IPS DF 19.7 (cell line): ENCODE data around the gene RAD23A.
"Not testable (repeated sequence)": the region's sequence is repeated elsewhere in the genome, so short reads cannot be mapped to it uniquely, and the experiment has no call there.

ENCODE experiments used
- DNase-seq: peaks from one replicate; pipeline ENCODE4 v3.0.0-alpha.2; 2013; ENCODE audit warnings: low read depth, low spot score

RAD23A gene

DNA sequence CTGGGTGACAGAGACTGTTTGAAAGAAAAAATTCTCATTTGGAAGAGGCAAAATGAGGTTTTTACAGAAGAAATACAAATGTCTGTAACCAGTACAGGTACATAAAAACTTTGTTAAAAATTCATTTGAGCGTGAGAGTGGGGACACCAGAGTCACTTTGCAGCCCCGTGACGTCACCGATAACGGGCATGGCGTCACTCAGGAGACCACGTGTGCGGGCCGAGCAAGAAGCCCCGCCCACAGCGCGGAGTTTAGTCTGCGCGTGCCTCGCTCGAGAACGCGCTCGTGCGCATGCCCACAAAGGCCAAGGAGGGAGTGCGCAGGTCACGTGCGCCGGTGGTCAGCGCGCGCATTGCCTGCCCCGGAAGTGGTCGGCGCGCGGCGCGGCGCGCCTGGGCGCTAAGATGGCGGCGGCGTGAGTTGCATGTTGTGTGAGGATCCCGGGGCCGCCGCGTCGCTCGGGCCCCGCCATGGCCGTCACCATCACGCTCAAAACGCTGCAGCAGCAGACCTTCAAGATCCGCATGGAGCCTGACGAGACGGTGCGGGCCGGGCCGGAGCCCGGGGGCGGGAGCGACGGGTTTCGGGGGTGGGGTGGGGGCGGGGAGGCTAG, at the start of gene RAD23A:
RAD23A (plus strand) TSS at position 384 of the 613 bp plus-strand sequence; CDS start at position 471, 87 bp downstream.
- DNase-seq: peak; percentile 89

GRCh38 chr19:12896460-12896859, 49.2 kb upstream of the RAD23A start:
- no peak for DNase-seq

DNA sequence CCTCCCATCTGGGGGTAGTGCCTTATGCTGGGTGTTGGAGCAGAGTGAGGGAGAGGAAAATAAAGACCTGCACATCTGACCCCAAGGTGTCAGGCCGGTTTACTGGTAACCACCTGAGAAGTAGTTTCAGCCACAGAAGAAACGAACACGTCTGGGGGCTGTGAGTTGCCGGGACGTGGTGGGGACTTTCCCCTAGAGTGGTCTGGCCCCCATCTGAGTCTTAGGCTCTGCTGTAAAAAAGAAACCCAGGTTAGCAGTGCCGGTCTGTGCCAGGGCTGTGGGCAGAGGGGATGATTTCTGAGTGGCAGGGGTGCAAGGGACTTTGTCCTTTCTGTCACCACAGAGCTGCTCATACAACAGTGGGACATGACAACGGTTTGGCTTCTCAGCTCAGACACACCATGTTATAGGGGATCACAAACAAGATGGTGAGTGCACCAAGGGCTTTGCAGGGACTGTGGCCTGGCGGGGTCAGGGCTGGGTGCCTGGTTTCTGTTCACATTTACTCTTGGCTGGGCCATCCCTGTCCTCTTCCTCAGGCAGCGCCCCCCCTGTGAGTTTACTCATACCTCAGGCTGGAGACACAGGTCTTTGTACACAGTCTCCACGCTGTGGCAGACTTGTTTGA, 45.7 kb upstream of the RAD23A start:
- DNase-seq: no peak

DNA sequence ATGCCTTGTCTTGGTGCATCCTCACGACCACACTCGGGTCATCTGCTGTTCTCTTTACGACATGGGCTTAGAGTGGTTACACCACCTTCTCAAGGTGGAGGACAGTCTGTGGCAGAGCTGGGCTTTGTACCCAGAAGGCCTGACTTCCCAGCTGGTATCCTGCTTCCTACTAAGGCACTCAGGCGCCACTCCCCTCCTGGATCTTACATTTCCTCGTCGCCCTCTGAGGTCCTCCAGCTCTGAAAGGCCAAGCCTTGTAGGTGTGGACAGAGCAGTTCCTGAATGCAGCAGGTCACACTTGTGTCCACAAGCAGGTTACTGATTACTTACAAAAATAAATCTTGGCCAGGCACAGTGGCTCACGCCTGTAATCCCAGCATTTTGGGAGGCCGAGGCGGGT, 38.5 kb upstream of the RAD23A start:
- DNase-seq: no peak

GRCh38 chr19:12912571-12912970, 33.1 kb upstream of the RAD23A start:
- DNase-seq: no peak

GRCh38 chr19:12913011-12913561, 32.6 kb upstream of the RAD23A start:
- DNase-seq: no peak

DNA sequence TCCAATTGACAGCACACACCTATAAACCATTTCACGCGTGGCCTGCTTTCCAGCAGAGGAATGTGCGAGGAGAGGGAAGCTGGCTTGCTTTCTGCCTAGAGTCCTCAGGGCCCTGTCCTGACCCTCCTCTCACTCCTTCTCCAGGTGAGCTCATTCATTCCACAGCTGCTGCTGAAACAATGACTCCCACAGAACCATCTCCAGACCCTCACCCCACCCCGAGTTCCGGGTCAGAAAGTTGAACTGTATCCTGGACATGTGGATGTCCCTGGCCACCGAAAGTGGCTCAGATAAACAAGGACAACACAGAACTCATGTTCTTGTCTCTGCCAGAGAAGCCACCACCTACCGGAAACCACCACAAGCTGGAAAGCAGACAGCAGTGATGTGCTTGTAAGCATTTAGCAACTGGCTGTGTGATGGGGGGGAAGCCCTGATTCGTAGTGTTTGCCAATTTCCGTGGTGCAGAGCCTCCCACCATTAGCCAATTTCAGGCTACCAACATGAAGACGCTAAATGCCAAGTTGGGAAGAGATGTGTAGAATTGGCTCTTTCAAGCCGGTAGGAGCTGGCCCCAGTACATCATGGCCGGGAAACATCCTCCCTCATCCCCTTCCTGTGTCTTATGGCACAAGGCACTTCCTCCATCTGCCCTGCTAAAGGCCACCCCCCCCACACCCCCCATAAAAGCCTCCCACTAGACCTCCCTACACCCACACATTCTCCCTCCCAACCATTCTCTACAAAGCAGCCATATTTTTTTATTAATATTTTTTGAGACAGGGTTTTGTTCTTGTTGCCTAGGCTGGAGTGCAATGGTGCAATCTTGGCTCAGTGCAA, 31.6 kb upstream of the RAD23A start:
- no peak for DNase-seq

- not testable (repeated sequence) for DNase-seq
Observed at GRCh38 chr19:12915860-12916259, 29.8 kb upstream of the RAD23A start.

DNA sequence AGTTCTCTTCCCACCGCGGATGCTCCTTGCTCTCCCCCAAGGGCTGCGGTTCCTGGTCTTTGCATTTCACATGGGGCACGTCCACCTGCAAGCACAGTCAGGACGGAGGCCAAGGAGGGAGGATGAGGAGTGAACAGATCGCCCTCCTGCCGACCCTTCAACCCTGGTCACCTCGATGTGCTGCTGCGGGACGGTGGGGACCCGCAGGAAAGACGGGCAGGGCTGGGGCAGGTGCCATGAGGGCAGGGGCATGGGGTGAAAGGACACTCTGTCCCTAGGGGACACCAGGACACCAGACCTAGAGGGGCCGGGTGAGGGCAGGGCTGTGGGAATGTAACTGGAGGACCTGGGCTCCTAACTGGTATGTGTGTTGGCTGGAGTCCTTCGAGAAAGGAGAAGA, 27.4 kb upstream of the RAD23A start:
- DNase-seq: no peak

- DNase-seq: no peak
Observed at GRCh38 chr19:12921047-12921446, 24.6 kb upstream of the RAD23A start.

DNA sequence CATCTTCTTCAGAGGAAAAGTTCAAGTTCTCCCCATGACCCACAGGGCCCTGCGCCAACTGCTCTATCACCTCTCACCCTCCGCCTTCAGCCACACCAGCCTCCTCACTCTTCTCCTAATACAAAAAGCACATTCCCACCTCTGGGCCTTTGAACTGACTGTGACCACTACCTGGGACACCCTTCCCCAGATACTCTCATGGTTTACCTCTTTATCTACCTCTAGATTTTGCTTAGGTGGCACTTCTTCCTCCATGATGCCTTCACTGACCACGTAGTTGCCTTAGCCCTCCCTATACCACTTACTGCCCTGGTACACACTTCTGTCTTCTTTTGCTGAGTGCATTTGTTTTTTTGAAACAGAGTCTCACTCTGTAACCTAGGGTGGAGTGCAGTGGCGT, 22.7 kb upstream of the RAD23A start:
- DNase-seq: no peak

DNA sequence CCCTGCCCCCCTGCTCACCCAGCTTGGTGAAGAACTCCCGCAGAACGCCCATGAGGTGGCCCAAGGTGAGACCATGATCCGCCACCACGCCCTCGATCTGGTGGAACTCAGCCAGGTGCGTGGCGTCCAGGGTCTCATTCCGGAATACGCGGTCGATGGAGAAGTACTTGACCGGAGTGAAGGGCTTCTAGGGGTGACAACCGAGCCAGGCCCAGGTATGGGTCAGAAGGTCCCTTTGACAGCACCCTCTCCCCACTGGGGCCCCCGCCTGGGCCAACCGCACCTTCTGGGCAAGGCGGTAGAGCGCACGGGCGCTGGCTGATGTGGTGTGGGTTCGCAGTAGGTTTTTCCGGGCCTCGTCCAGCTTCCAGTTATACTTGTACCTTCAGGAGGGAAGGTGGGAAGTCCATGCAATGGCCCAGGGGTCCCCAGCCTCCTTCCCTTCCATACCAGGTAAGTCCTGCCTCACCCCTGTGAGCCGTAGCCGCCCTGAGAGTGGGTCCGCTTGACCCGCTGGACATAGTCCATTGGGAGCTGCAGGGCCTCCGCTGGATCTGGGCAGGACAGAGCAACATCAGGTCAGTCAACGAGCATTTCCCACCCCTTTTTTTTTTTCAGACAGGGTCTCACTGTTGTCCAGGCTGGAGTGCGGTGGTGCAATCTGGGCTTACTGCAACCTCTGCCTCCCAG, 20.9 kb upstream of the RAD23A start:
- DNase-seq: no peak

DNA sequence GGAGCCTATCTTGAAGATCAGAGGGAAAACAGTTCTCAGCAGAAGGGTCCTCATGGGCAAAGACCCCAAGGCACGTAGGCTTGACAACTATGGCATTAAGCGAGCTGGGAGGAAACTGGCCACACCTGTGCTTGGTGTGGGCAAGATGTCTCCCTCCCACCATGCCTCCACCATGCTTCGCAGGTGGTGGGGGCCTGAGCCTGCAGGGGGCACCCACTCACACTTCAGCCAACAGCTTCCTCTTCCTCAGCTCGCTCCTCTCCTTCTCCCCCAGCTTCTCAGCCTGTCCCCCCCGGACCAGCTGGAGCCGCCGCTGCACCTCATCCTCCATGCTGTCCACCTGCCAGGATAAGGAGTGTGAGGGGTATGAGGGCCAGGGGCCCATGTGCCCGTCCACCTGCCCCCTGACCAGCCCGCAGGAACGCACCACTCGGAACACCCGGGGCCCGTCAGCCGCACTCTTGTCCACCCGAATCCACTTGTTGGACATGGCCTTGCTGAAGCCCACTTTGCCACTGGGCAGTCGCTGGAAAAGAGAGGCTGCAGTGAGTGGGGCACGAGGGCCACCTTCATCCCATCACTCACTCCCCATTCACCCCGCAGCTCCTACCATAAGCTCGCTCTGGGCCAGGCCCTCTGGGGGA, 15.5 kb upstream of the RAD23A start:
- no peak for DNase-seq

GRCh38 chr19:12932392-12933286, 13.0 kb upstream of the RAD23A start:
- no peak for DNase-seq

DNA sequence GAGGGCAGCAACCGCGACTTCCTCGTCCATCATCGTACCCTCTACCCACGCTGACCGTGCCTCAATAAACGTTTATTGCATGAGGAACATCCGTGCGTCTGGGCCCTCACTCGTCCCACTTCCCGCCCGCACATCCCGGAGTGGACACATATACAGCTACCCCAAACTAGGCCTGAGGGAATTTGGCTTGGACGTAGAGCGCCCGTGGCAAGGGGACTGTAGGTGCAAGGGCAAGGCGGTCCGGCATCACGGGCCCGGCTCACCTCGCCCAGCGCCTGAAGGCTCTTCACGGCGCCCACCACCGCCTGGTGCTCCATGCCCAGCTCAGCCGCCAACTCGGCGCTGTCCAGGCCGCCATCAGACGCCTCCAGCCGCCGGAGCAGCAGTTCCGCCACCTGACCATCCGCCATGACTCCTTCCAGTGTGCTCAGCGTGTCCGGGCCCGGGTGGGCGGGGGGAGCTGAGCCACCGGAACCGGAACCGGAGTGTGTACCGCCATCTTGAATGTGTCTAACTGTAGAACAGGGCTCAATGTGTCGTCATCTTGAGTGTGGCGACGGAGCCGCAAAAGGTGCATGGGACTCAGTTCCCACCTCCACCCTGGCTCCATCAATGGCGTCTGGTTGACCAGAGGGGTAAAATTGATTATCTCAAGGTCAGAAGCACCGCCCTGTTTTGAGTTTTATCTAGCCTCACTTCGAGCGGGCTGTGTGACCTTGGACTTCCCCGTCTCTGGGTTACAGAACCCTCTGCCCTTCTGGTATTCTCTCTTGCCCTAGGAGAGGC, 12.2 kb upstream of the RAD23A start, which contains the start of gene FARSA:
FARSA (minus strand) TSS at position 425 of the 786 bp plus-strand sequence; CDS start at position 410, 15 bp downstream.
- peak; percentile 76 for DNase-seq

- no peak for DNase-seq
Observed at GRCh38 chr19:12935071-12935470, 10.6 kb upstream of the RAD23A start.

DNA sequence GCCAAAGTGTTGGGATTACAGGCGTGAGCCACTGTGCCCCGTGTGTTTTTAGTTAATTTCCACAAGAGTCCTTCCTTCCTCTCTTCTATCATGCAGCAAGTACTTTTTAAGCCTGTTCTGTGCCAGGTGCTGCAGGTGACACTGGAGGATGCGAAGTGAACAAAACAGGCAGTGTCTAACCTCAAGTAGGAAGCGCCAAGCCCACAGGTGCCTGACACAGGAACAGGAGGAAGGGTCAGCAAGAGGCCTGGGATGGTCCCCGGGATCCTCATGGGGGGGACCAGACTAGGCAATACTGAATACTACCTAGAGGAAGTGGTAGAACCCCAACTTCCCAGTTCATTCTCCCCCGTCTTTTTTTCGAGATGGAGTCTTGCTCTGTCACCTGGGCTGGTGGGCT, 9.1 kb upstream of the RAD23A start:
- no peak for DNase-seq

DNA sequence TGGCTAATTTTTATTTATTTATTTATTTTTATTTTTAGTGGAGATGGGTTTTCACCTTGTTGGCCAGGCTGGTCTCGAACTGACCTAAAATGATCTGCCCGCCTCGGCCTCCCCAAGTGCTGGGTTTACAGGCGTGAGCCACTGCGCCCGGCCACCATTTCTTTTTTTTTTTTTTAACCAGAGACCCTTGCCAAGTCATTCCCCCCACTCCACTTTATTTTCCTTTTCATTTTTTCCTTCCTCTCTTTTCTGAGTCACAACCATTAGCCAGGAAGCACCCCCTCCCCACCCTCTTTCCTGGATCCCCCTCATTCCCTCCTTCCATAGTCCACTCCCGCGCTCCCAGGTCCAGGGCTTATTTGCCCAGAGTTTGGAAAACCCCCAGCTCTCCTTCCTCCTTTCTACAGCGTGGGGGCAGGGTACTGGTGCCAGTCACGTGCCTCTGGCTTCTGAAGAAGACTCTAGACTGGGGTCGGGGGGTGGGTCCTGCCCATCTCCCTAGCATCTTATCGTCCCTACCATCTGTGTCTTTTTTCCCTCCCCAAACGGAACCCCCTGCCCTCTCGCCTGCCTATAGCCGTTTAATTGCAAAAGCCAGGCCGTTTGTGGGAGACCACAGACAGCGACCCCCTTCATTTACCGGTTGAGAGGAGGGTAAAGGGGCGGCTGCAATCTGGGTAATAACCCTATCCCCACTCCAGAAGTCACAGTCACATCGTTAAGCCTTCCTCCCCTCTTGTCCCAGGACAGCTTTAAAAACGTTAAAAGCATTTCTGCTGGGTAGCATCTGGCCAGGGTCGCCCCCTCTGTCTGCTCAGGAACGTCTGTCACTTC, 8.4 kb upstream of the RAD23A start:
- no peak for DNase-seq
